H1 (cell line): Measurements from ENCODE around the gene RPL7L1. TPM values are rescaled to one million over a fixed set of nuclear protein-coding genes. Genes with fewer than 3 reads are reported as not detected.
A peak's percentile ranks its signal among the peaks of the same experiment; 100 is the strongest.

Experiments
- CTCF ChIA-PET: fragments of 300-600 bp; sonication (Branson Sonifier 250); formaldehyde crosslinking; loops from one replicate; lab custom pipeline; 2021; ENCODE audit not compliant: partially characterized antibody; lab: Charles Lee
- POLR2A ChIA-PET: fragments of 300-600 bp; sonication (Branson Sonifier 250); formaldehyde crosslinking; loops from one replicate; lab custom pipeline; 2021; ENCODE audit warnings: inconsistent platforms; ENCODE audit not compliant: partially characterized antibody; lab: Charles Lee
- DNase-seq, 2 experiments: peaks; one replicate each; pipeline versions ENCODE4 v3.0.0 to v3.0.0-alpha.2; 2010 to 2022; ENCODE audit warnings: low spot score in 2 of 2, low read depth in 1 of 2, mixed read lengths in 1 of 2
- FAIRE-seq: peaks from 2 replicates; lab custom pipeline; 2011; peaks lifted over from hg19 to GRCh38; lab: Jason Lieb, UNC
- H2AFZ ChIP-seq: 2 replicates; pipeline ENCODE4 v1.8.1; 2012; ENCODE audit warnings: low read length, inconsistent platforms
- H2AK5ac ChIP-seq: 2 replicates; pipeline ENCODE4 v1.6.1; 2013; ENCODE audit warnings: low read depth, low read length
- H2BK120ac ChIP-seq: replicated peaks from 2 replicates; pipeline ENCODE3; 2013; ENCODE audit warnings: low read depth, low read length, inconsistent platforms
- H2BK12ac ChIP-seq: 2 replicates; pipeline ENCODE4 v1.6.1; 2013; ENCODE audit warnings: low read depth, low read length
- H2BK15ac ChIP-seq: 2 replicates; pipeline ENCODE4 v1.6.1; 2013; ENCODE audit warnings: low read length
- H2BK20ac ChIP-seq: 2 replicates; pipeline ENCODE4 v1.6.1; 2013; ENCODE audit warnings: low read length
- H2BK5ac ChIP-seq: 2 replicates; pipeline ENCODE4 v1.6.1; 2013; ENCODE audit warnings: low read depth, low read length
- H3K14ac ChIP-seq: 2 replicates; pipeline ENCODE4 v1.6.1; 2013; ENCODE audit warnings: inconsistent platforms; ENCODE audit not compliant: insufficient read length
- H3K18ac ChIP-seq: 2 replicates; pipeline ENCODE4 v1.6.1; 2013; ENCODE audit warnings: low read length; ENCODE audit errors: extremely low read depth
- H3K23ac ChIP-seq: 2 replicates; pipeline ENCODE4 v1.6.1; 2013; ENCODE audit warnings: inconsistent platforms; ENCODE audit not compliant: insufficient read length
- H3K23me2 ChIP-seq: 2 replicates; pipeline ENCODE4 v1.6.1; 2013; ENCODE audit warnings: low read depth, low read length
- H3K27ac ChIP-seq: 2 replicates; pipeline ENCODE4 v1.6.1; 2011; ENCODE audit warnings: low read depth, low read length, inconsistent platforms
- H3K27me3 ChIP-seq, 4 experiments: replicated peaks in 1 of 4; 1 replicate in 1 of 4; 2 replicates in 3 of 4; pipeline versions ENCODE4 v1.6.1 to v1.8.1; 2011 to 2013; ENCODE audit warnings: low read length in 3 of 4, mild to moderate bottlenecking in 3 of 4, inconsistent platforms in 2 of 4, mixed read lengths in 2 of 4, moderate library complexity in 1 of 4; ENCODE audit not compliant: control insufficient read depth in 3 of 4, insufficient read depth in 3 of 4; ENCODE audit errors: extremely low read depth in 1 of 4
- H3K36me3 ChIP-seq, 4 experiments: 2 replicates each; pipeline versions ENCODE4 v1.6.1 to v1.8.1; 2011 to 2013; ENCODE audit warnings: mild to moderate bottlenecking in 4 of 4, low read length in 3 of 4, moderate library complexity in 2 of 4, control low read depth in 1 of 4, inconsistent platforms in 1 of 4; ENCODE audit not compliant: insufficient read depth in 4 of 4, control insufficient read depth in 2 of 4
- H3K4ac ChIP-seq: replicated peaks from 2 replicates; pipeline ENCODE3; 2013; ENCODE audit warnings: low read length, low read depth, mixed read lengths, inconsistent platforms; ENCODE audit not compliant: insufficient read length
- H3K4me1 ChIP-seq, 4 experiments: replicated peaks in 1 of 4; 1 replicate in 1 of 4; 2 replicates in 3 of 4; pipeline versions ENCODE4 v1.6.1 to v1.8.1; 2011 to 2013; ENCODE audit warnings: low read length in 3 of 4, inconsistent platforms in 2 of 4, mixed read lengths in 1 of 4; ENCODE audit not compliant: insufficient read depth in 4 of 4, control insufficient read depth in 3 of 4
- H3K4me2 ChIP-seq, 2 experiments: 2 replicates each; pipeline versions ENCODE4 v1.6.1 to v1.8.1; 2011 to 2013; ENCODE audit warnings: low read depth in 2 of 2, low read length in 2 of 2, control low read depth in 1 of 2, inconsistent platforms in 1 of 2, mild to moderate bottlenecking in 1 of 2; ENCODE audit not compliant: insufficient read depth in 1 of 2
- H3K4me3 ChIP-seq, 4 experiments: fragments of 200-600, 300-600 bp in 1 of 4; sonication (generic), shearing (Covaris generic), sonication (Bioruptor Twin) in 1 of 4; 2 replicates each; pipeline versions ENCODE4 v1.5.1 to v1.8.1; 2011 to 2016; ENCODE audit warnings: low read length in 4 of 4, low read depth in 3 of 4, control low read depth in 2 of 4, inconsistent platforms in 2 of 4, mild to moderate bottlenecking in 2 of 4, mixed read lengths in 1 of 4, moderate library complexity in 1 of 4; ENCODE audit not compliant: insufficient read depth in 2 of 4; ENCODE audit errors: extremely low read depth in 1 of 4
- H3K56ac ChIP-seq: replicated peaks from 2 replicates; pipeline ENCODE3; 2013; ENCODE audit warnings: low read depth, mild to moderate bottlenecking, mixed read lengths, low read length, inconsistent platforms; ENCODE audit not compliant: insufficient read length
- H3K79me1 ChIP-seq: 2 replicates; pipeline ENCODE4 v1.6.1; 2013; ENCODE audit warnings: low read depth, low read length, control low read depth
- H3K79me2 ChIP-seq, 2 experiments: 2 replicates each; pipeline versions ENCODE4 v1.6.1 to v1.8.1; 2012 to 2013; ENCODE audit warnings: low read length in 2 of 2, mild to moderate bottlenecking in 2 of 2, inconsistent platforms in 1 of 2; ENCODE audit not compliant: insufficient read depth in 2 of 2, control insufficient read depth in 1 of 2
- H3K9ac ChIP-seq, 4 experiments: replicated peaks in 1 of 4; 1 replicate in 1 of 4; 2 replicates in 3 of 4; pipeline versions ENCODE4 v1.6.1 to v1.8.1; 2011 to 2013; ENCODE audit warnings: low read depth in 3 of 4, low read length in 3 of 4, control low read depth in 2 of 4, mild to moderate bottlenecking in 2 of 4, moderate library complexity in 2 of 4, inconsistent platforms in 1 of 4; ENCODE audit errors: extremely low read depth in 1 of 4
- H3K9me3 ChIP-seq, 2 experiments: 2 replicates each; pipeline versions ENCODE4 v1.6.1 to v1.8.1; 2012 to 2013; ENCODE audit warnings: mild to moderate bottlenecking in 2 of 2, moderate library complexity in 2 of 2, control low read depth in 1 of 2, inconsistent platforms in 1 of 2, low read depth in 1 of 2, low read length in 1 of 2, mixed read lengths in 1 of 2; ENCODE audit not compliant: insufficient read depth in 2 of 2
- H4K20me1 ChIP-seq, 2 experiments: replicated peaks in 1 of 2; 2 replicates each; pipeline versions ENCODE3 to v1.8.1; 2011 to 2013; ENCODE audit warnings: inconsistent platforms in 2 of 2, low read length in 2 of 2, mild to moderate bottlenecking in 1 of 2; ENCODE audit not compliant: insufficient read depth in 2 of 2, control insufficient read depth in 1 of 2
- H4K5ac ChIP-seq: 2 replicates; pipeline ENCODE4 v1.6.1; 2013; ENCODE audit warnings: low read length, low read depth, mixed read lengths, inconsistent platforms; ENCODE audit not compliant: insufficient read length
- H4K8ac ChIP-seq: 2 replicates; pipeline ENCODE4 v1.8.0; 2013; ENCODE audit warnings: mild to moderate bottlenecking, moderate library complexity, low read length, inconsistent platforms; ENCODE audit not compliant: insufficient read depth; ENCODE audit errors: extremely low read depth
- H4K91ac ChIP-seq: replicated peaks from 2 replicates; pipeline ENCODE3; 2013; ENCODE audit warnings: low read length, mixed read lengths, inconsistent platforms; ENCODE audit not compliant: insufficient read length
- KDM1A ChIP-seq: fragments of 200-600, 300-600 bp; sonication (generic); IDR thresholded peaks from 2 replicates; pipeline ENCODE4 v1.7.1; 2016; ENCODE audit warnings: mild to moderate bottlenecking, low read length, borderline replicate concordance
- SAP30 ChIP-seq: fragments of 300-600 bp; sonication (generic); IDR thresholded peaks from 2 replicates; pipeline ENCODE4 v1.7.1; 2012; ENCODE audit warnings: low read length, moderate library complexity, mild to moderate bottlenecking, inconsistent platforms; ENCODE audit not compliant: insufficient read depth, insufficient replicate concordance
- SP1 ChIP-seq: IDR thresholded peaks from 2 replicates; pipeline ENCODE4 v1.6.1; 2011; ENCODE audit warnings: low read depth, low read length
- WGBS, 2 experiments: shearing (Covaris generic) in 1 of 2; methylation state at CpG; one replicate each; pipeline versions ENCODE4 v1.1.6 to v1.1.7; 2013 to 2015; ENCODE audit warnings: low lambda C conversion rate in 2 of 2, mixed read lengths in 2 of 2, inconsistent platforms in 1 of 2, low coverage in 1 of 2, missing lambda C conversion rate in 1 of 2; ENCODE audit not compliant: insufficient replicate concordance in 2 of 2, insufficient coverage in 1 of 2, insufficient read length in 1 of 2; ENCODE audit errors: extremely low coverage in 1 of 2, missing lambda C conversion rate in 1 of 2; 5-methylcytosine and 5-hydroxymethylcytosine counted together
- polyA plus RNA-seq, 7 experiments: library from polyadenylated mRNA; depleted of rRNA in 3 of 7; stranded (reverse) in 5 of 7; unstranded in 2 of 7; fragments of >200 nt in 5 of 7; fragments of 200-250 nt in 2 of 7; gene quantifications; 1 replicate in 5 of 7; 2 replicates in 1 of 7; 4 replicates in 1 of 7; pipeline versions ENCODE4 v1.2.1 to v1.2.3, GENCODE V29; 2011 to 2013; ENCODE audit warnings: missing spikeins in 2 of 7, mixed read lengths in 2 of 7
- total RNA-seq: library from RNA; stranded (reverse); fragmentation: NEBNext Ultra II Directional; extraction: Animal tissue kit (Norgen Biotek cat#: 25700); gene quantifications from 2 replicates; pipeline ENCODE4 v1.2.1, GENCODE V29; 2021

The RPL7L1 gene
- total and polyA plus RNA-seq, 2 of the 8 experiments (the other 6 are each of a cell fraction or from before 2014, with no cell fraction given) = 31.0 to 117 TPM

GRCh38 chr6:42907336-42907735 lies 27.9 kb downstream of the RPL7L1 start:
- Histone ChIP-seq H3K18ac (no peak overlapping the region), H3K4me2 (no peak overlapping the region), H4K8ac (peak overlapping the region; percentile 36; the same call in 1 of the 2 replicates), H2BK20ac (no peak overlapping the region), H2BK15ac (no peak overlapping the region)
- TF ChIP-seq SAP30 (no peak), SP1 (no peak), KDM1A (no peak)
- TF ChIP-seq, all 59 proteins: peak for 0
- H3K4me1 ChIP-seq = 0 out of 7 replicates have a peak, but pooled peaks cover 0 to 1% (median 0%) of the 10 kb centered on the region in 4 experiments
- no peak for FAIRE-seq
- H4K20me1 ChIP-seq = no peaks in the 10 kb centered on the region
- no peaks in the 10 kb centered on the region; a peak in 1 of 7 replicates for H3K27me3 ChIP-seq
- 89% methylated on average over 5 of the region's 5 CpGs; no CpG with 5 or more reads in 1 of the 2 experiments for WGBS, 2 experiments
- H3K79me2 ChIP-seq = no peaks in the 10 kb centered on the region
- no peak overlapping the region for H3K27ac ChIP-seq
- no peak overlapping the region for H4K91ac ChIP-seq
- no peak overlapping the region for H2BK5ac ChIP-seq
- H2AFZ ChIP-seq = no peak overlapping the region
- no peak overlapping the region for H2BK12ac ChIP-seq
- H3K14ac ChIP-seq = no peak overlapping the region
- no peak for DNase-seq
- H3K23ac ChIP-seq = no peak overlapping the region
- no peak overlapping the region for H3K4me3 ChIP-seq
- H3K36me3 ChIP-seq = no peaks in the 10 kb centered on the region
- POLR2A ChIA-PET = interaction anchor here (1.1 to 1.5 kb wide), 3 partner anchors 17 to 28 kb away, joined by 4 to 6 read pairs (median 4); partner anchors contain the start of genes CNPY3 and RPL7L1
- H2BK120ac ChIP-seq = no peak overlapping the region
- no peaks in the 10 kb centered on the region; the same call in 1 of the 2 replicates for H3K79me1 ChIP-seq
- H3K23me2 ChIP-seq = peaks cover 2% of the 10 kb centered on the region; the same call in 1 of the 2 replicates
- no peak overlapping the region for H2AK5ac ChIP-seq
- no peaks in the 10 kb centered on the region for H3K9me3 ChIP-seq
- H3K9ac ChIP-seq = no peak overlapping the region
- H4K5ac ChIP-seq = no peak overlapping the region
- no peak overlapping the region for H3K4ac ChIP-seq
- CTCF ChIA-PET = interaction anchor here (0.6 to 3.6 kb wide), 4 partner anchors 19 to 103 kb away, joined by 3 to 9 read pairs (median 6); partner anchors contain the start of gene CNPY3
- H3K56ac ChIP-seq = no peak overlapping the region
